GM19452 (cell line): Measurements from ENCODE around the gene PNMA8B.

Experiments
- ATAC-seq: cut with Tn5 transposase; IDR thresholded peaks from one replicate; pipeline ENCODE4 v1.9.1; 2021; ENCODE audit not compliant: unreplicated experiment

PNMA8B gene

DNA sequence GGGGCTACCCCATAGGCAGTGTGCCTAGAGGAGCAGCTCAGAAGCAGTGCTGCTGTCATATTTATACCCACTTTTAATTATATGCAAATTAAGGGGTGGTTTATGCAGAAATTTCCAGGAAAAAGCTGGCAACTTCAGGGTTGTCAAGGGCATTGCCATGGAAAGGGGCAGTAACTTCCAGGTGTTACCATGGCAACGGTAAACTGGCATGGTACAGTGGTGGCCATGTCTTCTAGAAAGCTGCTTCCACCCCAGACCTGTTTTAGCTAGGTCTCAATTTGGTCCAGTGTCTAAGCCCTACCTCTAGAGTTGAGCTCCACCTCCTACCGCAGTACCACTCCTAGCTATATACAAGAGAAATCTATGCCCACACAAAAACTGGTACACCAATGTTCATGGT lies 35.6 kb downstream of the PNMA8B start:
- ATAC-seq = no peak

DNA sequence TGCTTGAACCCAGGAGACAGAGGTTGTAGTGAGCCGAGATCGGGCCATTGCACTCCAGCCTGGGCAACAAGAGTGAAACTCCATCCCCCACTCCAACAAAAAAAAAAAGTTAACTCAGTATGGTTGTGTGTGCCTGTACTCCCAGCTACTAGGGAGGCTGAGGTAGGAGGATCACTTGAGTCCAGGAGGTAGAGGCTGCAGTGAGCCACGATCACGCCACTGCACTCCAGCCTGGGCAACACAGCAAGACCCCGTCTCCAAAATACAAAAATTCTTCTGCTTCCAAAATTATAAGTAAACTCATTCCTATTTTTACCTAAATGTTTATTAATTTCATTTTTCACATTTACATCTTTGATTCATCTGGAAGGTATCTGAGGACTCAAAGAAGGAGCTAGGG lies 38.7 kb downstream of the PNMA8B start:
- ATAC-seq = no peak

DNA sequence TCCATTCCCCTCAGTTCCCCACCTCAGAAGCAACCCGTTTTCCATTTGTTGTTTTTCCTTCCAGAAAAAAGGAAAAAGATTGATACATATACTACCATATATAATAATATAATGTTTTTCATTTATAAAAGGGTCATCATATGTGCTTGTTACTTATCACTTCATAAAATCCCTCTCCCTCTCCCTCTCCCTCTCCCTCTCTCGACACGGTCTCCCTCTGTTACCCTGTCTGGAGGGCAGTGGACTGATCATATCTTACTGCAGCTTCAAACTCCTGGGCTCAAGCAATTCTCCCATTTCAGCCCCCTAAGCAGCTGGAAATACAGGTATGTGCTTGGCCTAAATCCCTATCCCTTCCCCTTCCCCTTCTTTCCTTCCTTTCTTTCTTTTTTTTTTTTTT lies 41.4 kb downstream of the PNMA8B start:
- ATAC-seq = no peak

DNA sequence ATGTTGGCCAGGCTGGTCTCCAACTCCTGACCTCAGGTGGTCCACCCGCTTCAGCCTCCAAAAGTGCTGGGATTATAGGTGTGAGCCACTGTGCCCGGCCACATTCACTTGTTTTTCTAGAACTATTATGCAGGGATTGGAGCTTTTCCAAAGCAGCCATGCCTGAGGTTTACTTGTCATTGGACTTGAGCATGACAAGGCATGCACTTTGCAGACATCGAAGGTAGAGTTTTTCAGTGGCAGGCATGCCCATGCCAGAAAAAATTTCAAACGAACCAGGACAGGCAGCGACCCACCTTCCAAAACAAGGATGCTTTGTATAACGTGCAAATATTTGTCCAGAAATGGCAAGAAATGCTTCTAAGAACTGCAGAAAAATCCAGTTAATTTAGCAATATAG lies 42.0 kb downstream of the PNMA8B start:
- ATAC-seq = no peak

DNA sequence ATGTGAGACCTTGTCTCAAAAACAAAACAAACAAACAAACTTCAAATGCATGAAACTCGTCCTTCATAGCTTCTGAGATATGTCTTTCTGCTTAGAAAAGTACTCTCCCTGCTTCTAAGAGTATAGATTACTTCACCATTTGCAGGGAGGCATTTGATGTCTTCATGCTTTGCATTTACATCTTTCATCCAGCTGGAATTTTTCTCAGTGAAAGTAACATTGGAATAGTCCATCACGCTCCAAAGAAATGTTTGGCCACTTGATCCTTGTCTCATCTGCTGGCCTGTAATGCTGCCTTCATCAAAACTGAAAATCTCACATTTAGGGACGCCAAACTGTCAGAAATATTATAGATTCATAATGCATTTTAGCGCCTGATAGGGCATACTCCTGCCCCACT lies 43.5 kb downstream of the PNMA8B start:
- no peak for ATAC-seq

DNA sequence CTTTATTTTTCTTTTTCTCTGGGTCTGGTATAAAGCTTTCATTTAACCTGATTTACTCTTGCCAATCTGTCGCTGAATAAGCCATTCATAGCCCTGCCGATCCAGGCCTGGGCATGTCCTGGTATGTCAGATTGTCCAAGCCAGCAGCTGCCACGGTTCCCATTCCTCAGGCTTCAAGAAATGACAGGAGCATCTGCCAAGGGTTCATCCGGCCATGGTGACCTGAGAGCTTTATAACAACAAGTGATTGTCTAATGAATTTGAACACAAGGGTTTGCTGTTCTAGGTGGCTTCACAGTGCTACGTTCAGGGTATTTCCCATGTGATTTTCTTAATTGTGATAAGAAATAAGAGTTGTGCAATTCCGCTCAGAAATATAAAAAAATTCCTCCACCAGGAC lies 44.3 kb downstream of the PNMA8B start:
- ATAC-seq = no peak

DNA sequence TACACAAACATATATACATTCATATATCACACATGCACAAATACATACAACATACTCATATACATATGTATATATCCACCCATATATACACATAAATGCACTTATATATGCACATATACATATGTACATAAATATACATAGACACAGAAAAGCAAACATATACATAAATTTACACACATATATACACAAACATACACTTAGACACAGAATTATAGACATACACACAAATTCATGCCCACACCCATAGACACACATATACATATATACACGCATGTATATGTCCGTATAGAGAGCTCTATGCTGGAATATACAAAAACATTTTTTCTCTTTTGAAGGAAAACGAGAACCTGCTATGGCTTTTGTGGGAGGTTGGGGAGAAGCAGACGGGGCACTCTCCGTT lies 44.9 kb downstream of the PNMA8B start:
- ATAC-seq = no peak

DNA sequence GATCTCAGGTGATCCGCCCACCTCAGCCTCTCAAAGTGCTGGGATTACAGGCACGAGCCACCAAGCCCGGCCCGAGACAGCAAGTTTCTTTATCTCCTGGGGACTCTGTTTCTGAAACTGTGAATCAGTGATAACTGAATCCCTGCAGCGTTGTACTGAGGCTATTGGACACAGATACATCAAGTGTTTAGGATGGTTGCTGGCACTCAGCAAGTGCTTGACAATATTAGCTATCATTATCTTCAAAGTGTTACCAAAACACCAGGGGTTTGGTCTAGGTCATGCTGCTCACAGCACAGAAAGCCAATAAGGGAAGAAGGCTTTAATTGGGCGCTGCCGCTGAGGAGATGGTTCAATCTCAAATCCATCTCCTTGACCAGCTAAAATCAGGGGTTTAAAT lies 46.4 kb downstream of the PNMA8B start:
- no peak for ATAC-seq

DNA sequence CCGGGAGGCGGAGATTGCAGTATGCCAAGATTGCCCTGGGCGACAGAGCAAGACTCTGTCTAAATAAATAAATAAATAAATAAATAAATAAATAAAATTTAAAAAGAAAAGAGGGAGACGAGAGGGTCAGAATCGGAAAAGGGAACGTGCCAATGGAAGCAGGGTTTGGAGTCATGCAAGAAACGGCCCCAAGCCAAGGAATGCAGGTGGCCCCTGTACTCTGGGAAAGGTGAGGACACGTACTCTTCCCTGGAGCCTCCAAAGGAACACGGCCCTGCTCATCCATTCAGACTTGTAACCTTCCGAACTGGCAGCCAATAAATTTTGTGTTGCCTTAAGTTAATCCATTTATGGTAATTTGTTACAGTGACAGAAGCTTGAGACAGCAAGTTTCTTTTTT lies 47.1 kb downstream of the PNMA8B start:
- no peak for ATAC-seq

DNA sequence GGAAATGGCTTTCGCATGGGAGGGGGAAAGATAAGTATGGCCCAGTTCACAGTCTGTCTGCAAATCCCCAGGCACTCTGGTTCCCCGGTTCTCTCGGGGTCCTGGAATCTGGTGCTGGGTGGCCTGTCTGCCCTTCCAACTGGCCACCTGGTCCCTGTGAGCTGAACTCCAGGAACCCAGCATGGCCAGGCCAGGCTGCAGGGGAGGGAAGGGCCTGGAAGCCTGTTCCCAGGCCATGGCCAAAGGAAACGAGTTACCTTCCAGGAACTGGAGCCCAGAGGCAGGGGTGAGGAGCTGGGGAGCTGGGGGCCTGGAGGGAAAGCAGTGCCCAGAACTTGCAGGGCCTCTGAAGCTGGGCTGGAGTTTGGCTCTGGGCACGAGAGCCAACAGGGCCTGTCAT lies 47.8 kb downstream of the PNMA8B start:
- ATAC-seq = no peak

DNA sequence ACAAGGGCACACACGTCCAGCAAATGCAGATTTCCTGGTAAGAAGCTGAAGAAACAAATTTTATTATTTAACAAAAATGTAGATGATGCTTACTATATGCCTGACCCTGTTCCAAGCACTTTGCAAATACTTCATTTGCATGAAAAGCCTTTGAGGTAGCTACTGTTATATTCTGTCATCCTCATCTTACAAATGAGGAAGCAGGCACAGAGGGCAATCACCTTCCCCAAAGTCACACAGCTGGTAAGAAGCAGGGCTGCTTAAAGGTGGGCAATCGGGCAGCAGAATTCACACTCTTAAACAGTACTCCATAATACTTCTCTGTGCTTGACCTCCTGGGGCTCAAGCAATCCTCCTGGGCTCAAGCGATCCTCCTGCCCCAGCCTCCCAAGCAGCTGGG lies 48.7 kb downstream of the PNMA8B start:
- no peak for ATAC-seq

DNA sequence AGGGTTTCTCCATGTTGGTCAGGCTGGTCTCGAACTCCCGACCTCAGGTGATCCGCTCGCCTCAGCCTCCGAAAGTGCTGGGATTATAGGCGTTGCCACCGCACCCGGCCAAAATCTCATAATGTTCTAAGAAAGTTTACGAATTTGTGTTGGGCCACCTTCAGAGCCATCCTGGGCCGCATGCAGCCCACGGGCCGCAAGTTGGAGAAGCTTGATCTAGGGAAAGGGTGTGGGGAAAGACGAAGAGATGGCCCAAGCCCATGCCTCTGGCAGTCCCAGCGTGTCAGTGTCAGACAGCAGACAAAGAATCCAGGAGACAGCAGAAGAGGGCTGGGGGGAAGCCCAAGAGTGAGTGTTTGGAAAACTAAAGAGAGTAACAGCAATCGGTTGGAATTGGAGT lies 49.6 kb downstream of the PNMA8B start:
- ATAC-seq = no peak

DNA sequence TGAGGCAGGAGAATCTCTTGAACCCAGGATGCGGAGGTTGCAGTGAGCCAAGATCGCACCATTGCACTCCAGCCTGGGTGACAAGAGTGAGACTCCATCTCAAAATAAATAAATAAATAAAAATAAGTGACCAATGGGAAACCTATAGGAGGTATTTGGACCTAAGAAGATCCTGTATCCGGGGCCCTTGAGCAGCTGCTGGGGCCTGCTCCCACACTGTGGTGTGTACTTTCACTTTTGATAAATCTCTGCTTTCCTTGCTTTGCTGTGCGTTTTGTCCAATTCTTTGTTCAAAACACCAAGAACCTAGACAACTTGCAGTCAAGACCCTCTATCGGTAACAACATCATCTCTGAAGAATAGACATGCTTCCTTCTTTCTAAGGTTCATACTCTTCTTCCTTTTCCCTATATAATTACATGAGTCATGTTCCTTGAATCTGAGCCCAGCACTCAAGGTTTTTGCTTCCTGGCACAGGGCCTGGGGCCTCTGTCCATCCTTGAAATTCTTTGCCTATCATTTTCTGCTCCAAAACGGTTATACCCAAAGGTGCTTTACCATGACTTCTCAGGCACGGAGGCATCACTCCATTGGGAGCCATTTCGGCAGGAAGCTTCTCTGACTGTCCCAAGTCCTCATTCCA lies 52.7 kb downstream of the PNMA8B start:
- ATAC-seq = no peak

DNA sequence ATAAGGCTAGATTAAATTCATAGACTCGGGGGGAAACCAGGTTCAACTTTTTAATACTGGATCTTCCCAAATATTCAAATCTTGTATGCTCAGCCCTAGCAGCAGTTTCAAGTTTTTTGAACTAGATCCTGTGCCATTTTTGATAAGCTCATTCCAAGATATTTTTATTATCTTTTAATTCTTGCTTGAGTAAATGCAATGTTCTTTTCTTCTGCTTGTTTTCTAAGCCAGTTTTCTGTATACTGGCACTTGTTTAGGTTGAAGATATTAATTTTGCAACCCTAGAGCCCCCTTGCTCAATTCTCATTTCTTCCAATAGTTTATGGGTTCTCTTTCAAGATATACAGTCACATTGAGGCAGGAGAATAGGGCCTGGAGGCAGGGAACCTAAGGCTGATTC lies 53.8 kb downstream of the PNMA8B start:
- no peak for ATAC-seq
